Measurements from ENCODE around the gene MACF1.

GRCh38 chr1:39229504-39229903 lies 25.0 kb downstream of the MACF1 start:
- TF ChIP-seq POLR2A (IDR thresholded peaks at IDR 0.05; ENCODE audit: low read length) (no peak), GATA1 (IDR thresholded peaks at IDR 0.05; ENCODE audit: low read depth, low read length) (no peak)
